HepG2 (cell line): ENCODE data around the gene MFSD2B. TPM values are rescaled to one million over a fixed set of nuclear protein-coding genes. Genes with fewer than 3 reads are reported as not detected.

Experiments
- ELF4 ChIP-seq: sonication (generic); formaldehyde crosslinking; IDR thresholded peaks from 2 replicates; pipeline ENCODE4 v1.5.0; 2020; ENCODE audit warnings: missing genetic modification reagents, mild to moderate bottlenecking, moderate library complexity, borderline replicate concordance
- FOSL2 ChIP-seq: sonication (generic); formaldehyde crosslinking; IDR thresholded peaks from 2 replicates; pipeline ENCODE4 v1.4.0; 2020; ENCODE audit warnings: missing genetic modification reagents
- HNRNPLL ChIP-seq: fragments of 200-400 bp; formaldehyde crosslinking; IDR thresholded peaks from 2 replicates; pipeline ENCODE4 v1.6.1; 2017; ENCODE audit warnings: mild to moderate bottlenecking, low read depth, low read length; ENCODE audit not compliant: poor library complexity, severe bottlenecking
- MIER3 ChIP-seq: IDR thresholded peaks from 2 replicates; pipeline ENCODE4 v1.6.1; 2016; ENCODE audit warnings: missing compliant biosample characterization, borderline replicate concordance
- PAF1 ChIP-seq: IDR thresholded peaks from 2 replicates; pipeline ENCODE4 v1.6.1; 2016; ENCODE audit warnings: missing genetic modification reagents, missing compliant biosample characterization
- PTBP1 ChIP-seq: fragments of 200-400 bp; formaldehyde crosslinking; IDR thresholded peaks from 2 replicates; pipeline ENCODE4 v1.6.1; 2018; ENCODE audit warnings: low read length, low read depth; ENCODE audit not compliant: poor library complexity, severe bottlenecking
- SP2 ChIP-seq: sonication (generic); formaldehyde crosslinking; IDR thresholded peaks from 2 replicates; pipeline ENCODE4 v1.5.1; 2020; ENCODE audit warnings: mild to moderate bottlenecking, missing genetic modification reagents
- TBP ChIP-seq: sonication (generic); formaldehyde crosslinking; IDR thresholded peaks from 2 replicates; pipeline ENCODE4 v1.5.0; 2020; ENCODE audit warnings: missing genetic modification reagents
- ZBTB3 ChIP-seq: sonication (generic); formaldehyde crosslinking; IDR thresholded peaks from 2 replicates; pipeline ENCODE4 v1.4.0; 2020; ENCODE audit warnings: low read depth, mild to moderate bottlenecking, moderate library complexity, missing genetic modification reagents, borderline replicate concordance
- ZFP90 ChIP-seq: sonication (generic); formaldehyde crosslinking; IDR thresholded peaks from 2 replicates; pipeline ENCODE4 v1.8.0; 2022; ENCODE audit warnings: missing genetic modification reagents, mild to moderate bottlenecking, inconsistent platforms, borderline replicate concordance
- ZNF225 ChIP-seq: sonication (generic); formaldehyde crosslinking; IDR thresholded peaks from 2 replicates; pipeline ENCODE4 v1.4.0; 2020; ENCODE audit warnings: mild to moderate bottlenecking, missing genetic modification reagents
- ZSCAN9 ChIP-seq: IDR thresholded peaks from 2 replicates; pipeline ENCODE4 v1.6.1; 2016; ENCODE audit warnings: borderline replicate concordance
- polyA plus RNA-seq, 8 experiments: library from polyadenylated mRNA; depleted of rRNA in 3 of 8; stranded (reverse) in 7 of 8; unstranded in 1 of 8; fragments of >200 nt; fragmentation: Illumina TruSeq in 4 of 8; extraction: Trizol in 4 of 8; gene quantifications; 2 replicates each; pipeline versions ENCODE4 v1.2.1 to v1.2.3, GENCODE V29; 2011 to 2016; ENCODE audit warnings: low read depth in 4 of 8, missing spikeins in 1 of 8, mixed read lengths in 1 of 8; ENCODE audit not compliant: insufficient read depth in 1 of 8
- total RNA-seq, 5 experiments: library from RNA; depleted of rRNA; stranded (reverse); fragments of >200 nt; fragmentation: Illumina TruSeq; extraction: Trizol; gene quantifications; 2 replicates each; pipeline ENCODE4 v1.2.3, GENCODE V29; 2016; ENCODE audit warnings: low read depth in 1 of 5
- TF ChIP-seq, protein P1 (sequence below): sonication (generic); formaldehyde crosslinking; IDR thresholded peaks from 2 replicates; pipeline ENCODE4 v1.4.0; 2020; ENCODE audit warnings: missing genetic modification reagents, mild to moderate bottlenecking, borderline replicate concordance
- TF ChIP-seq, protein P2 (sequence below): IDR thresholded peaks from 2 replicates; pipeline ENCODE4 v1.6.1; 2016; ENCODE audit warnings: low read depth, control low read depth
- TF ChIP-seq, protein P3 (sequence below): sonication (generic); formaldehyde crosslinking; IDR thresholded peaks from 2 replicates; pipeline ENCODE4 v1.4.0; 2020; ENCODE audit warnings: low read depth, missing genetic modification reagents
- TF ChIP-seq, protein P4 (sequence below): sonication (generic); formaldehyde crosslinking; IDR thresholded peaks from 2 replicates; pipeline ENCODE4 v1.4.0; 2020; ENCODE audit warnings: missing genetic modification reagents
- TF ChIP-seq, protein P5 (sequence below): IDR thresholded peaks from 2 replicates; pipeline ENCODE4 v1.6.1; 2016; ENCODE audit warnings: control low read depth

Gene MFSD2B
- total and polyA plus RNA-seq, 2 of the 13 experiments (the other 11 are each of a cell fraction or from before 2014, with no cell fraction given), result 0.21 to 0.93 TPM

DNA sequence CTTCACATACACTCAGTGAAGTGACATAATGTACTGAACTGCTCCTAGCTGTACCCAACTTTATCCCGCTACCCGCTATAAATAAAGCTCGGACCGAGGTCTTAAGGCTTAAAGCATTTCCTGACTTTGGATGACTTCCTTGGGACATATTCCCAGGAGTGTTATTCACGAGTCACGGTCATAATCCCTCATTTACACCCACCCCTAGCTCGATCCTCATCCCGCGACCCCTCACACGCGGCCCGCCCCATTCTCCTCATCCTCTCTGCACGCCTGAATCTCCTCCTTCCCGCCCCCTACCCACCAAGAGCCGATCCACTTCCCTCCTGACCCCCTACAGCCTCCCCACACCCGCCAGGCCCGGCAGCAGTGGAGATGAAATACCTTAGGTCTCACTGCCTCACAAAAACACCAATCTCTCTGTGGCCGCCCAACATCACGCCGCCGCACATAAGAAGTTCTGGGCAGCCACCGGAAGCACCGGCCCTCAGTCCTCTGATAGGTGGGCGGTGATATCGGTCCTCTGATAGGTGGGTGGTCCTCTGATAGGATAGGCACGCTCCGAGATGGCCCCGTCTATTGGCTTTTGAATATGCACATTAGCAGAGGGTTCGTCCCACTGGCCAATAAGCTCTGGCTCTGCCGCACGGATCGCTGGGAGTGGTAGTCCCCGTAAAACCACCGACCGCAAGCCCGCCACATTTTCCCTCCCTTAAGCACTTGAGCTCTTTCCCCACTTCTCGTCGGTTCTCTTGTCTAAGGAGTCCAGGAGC is 37.2 kb downstream of the MFSD2B start, which contains the start of gene WDCP (continued):
- TF ChIP-seq ZSCAN9 (0 out of 2 replicates have a peak, but pooled peaks have one; percentile 44), SP2 (CRISPR knock-in tag) (peak; percentile 96), ZNF225 (CRISPR knock-in tag) (peak; percentile 75; the same call in 1 of the 2 replicates), HNRNPLL (peak; percentile 51), PTBP1 (peak; percentile 66), ELF4 (peak; percentile 74; the same call in 1 of the 2 replicates), ZFP90 (peak; percentile 94), TBP (CRISPR knock-in tag) (no peak), FOSL2 (CRISPR knock-in tag) (no peak; the same call in 1 of the 2 replicates), MIER3 (peak; percentile 75; the same call in 1 of the 2 replicates), PAF1 (CRISPR knock-in tag) (no peak), ZBTB3 (no peak)
- TF ChIP-seq, protein P1, sequence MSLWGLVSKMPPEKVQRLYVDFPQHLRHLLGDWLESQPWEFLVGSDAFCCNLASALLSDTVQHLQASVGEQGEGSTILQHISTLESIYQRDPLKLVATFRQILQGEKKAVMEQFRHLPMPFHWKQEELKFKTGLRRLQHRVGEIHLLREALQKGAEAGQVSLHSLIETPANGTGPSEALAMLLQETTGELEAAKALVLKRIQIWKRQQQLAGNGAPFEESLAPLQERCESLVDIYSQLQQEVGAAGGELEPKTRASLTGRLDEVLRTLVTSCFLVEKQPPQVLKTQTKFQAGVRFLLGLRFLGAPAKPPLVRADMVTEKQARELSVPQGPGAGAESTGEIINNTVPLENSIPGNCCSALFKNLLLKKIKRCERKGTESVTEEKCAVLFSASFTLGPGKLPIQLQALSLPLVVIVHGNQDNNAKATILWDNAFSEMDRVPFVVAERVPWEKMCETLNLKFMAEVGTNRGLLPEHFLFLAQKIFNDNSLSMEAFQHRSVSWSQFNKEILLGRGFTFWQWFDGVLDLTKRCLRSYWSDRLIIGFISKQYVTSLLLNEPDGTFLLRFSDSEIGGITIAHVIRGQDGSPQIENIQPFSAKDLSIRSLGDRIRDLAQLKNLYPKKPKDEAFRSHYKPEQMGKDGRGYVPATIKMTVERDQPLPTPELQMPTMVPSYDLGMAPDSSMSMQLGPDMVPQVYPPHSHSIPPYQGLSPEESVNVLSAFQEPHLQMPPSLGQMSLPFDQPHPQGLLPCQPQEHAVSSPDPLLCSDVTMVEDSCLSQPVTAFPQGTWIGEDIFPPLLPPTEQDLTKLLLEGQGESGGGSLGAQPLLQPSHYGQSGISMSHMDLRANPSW (CRISPR knock-in tag), result peak; percentile 26; the same call in 1 of the 2 replicates
- TF ChIP-seq, protein P2, sequence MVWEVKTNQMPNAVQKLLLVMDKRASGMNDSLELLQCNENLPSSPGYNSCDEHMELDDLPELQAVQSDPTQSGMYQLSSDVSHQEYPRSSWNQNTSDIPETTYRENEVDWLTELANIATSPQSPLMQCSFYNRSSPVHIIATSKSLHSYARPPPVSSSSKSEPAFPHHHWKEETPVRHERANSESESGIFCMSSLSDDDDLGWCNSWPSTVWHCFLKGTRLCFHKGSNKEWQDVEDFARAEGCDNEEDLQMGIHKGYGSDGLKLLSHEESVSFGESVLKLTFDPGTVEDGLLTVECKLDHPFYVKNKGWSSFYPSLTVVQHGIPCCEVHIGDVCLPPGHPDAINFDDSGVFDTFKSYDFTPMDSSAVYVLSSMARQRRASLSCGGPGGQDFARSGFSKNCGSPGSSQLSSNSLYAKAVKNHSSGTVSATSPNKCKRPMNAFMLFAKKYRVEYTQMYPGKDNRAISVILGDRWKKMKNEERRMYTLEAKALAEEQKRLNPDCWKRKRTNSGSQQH (CRISPR knock-in tag), result peak; percentile 60
- TF ChIP-seq, protein P3, sequence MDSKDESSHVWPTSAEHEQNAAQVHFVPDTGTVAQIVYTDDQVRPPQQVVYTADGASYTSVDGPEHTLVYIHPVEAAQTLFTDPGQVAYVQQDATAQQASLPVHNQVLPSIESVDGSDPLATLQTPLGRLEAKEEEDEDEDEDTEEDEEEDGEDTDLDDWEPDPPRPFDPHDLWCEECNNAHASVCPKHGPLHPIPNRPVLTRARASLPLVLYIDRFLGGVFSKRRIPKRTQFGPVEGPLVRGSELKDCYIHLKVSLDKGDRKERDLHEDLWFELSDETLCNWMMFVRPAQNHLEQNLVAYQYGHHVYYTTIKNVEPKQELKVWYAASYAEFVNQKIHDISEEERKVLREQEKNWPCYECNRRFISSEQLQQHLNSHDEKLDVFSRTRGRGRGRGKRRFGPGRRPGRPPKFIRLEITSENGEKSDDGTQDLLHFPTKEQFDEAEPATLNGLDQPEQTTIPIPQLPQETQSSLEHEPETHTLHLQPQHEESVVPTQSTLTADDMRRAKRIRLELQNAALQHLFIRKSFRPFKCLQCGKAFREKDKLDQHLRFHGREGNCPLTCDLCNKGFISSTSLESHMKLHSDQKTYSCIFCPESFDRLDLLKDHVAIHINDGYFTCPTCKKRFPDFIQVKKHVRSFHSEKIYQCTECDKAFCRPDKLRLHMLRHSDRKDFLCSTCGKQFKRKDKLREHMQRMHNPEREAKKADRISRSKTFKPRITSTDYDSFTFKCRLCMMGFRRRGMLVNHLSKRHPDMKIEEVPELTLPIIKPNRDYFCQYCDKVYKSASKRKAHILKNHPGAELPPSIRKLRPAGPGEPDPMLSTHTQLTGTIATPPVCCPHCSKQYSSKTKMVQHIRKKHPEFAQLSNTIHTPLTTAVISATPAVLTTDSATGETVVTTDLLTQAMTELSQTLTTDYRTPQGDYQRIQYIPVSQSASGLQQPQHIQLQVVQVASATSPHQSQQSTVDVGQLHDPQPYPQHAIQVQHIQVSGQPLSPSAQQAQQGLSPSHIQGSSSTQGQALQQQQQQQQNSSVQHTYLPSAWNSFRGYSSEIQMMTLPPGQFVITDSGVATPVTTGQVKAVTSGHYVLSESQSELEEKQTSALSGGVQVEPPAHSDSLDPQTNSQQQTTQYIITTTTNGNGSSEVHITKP (CRISPR knock-in tag), result 0 out of 2 replicates have a peak, but pooled peaks have one; percentile 16
- TF ChIP-seq, protein P4, sequence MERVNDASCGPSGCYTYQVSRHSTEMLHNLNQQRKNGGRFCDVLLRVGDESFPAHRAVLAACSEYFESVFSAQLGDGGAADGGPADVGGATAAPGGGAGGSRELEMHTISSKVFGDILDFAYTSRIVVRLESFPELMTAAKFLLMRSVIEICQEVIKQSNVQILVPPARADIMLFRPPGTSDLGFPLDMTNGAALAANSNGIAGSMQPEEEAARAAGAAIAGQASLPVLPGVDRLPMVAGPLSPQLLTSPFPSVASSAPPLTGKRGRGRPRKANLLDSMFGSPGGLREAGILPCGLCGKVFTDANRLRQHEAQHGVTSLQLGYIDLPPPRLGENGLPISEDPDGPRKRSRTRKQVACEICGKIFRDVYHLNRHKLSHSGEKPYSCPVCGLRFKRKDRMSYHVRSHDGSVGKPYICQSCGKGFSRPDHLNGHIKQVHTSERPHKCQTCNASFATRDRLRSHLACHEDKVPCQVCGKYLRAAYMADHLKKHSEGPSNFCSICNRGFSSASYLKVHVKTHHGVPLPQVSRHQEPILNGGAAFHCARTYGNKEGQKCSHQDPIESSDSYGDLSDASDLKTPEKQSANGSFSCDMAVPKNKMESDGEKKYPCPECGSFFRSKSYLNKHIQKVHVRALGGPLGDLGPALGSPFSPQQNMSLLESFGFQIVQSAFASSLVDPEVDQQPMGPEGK (CRISPR knock-in tag), result no peak; the same call in none of the 2 replicates
- TF ChIP-seq, protein P5, sequence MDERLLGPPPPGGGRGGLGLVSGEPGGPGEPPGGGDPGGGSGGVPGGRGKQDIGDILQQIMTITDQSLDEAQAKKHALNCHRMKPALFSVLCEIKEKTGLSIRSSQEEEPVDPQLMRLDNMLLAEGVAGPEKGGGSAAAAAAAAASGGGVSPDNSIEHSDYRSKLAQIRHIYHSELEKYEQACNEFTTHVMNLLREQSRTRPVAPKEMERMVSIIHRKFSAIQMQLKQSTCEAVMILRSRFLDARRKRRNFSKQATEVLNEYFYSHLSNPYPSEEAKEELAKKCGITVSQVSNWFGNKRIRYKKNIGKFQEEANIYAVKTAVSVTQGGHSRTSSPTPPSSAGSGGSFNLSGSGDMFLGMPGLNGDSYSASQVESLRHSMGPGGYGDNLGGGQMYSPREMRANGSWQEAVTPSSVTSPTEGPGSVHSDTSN (CRISPR knock-in tag), result peak; percentile 74
